Heart right ventricle (tissue), 16 donors: Measurements from ENCODE around the gene CYP2A6. TPM values are rescaled to one million over a fixed set of nuclear protein-coding genes. Genes with fewer than 3 reads are reported as not detected.
A peak's percentile ranks its signal among the peaks of the same experiment; 100 is the strongest.

Source experiments
- ATAC-seq, 8 donors: fragments of 200-7000 bp; cut with Tn5 transposase; one replicate each; pipeline ENCODE4 v1.9.1; 2020; ENCODE audit warnings: mild to moderate bottlenecking in 8 of 8, moderate library complexity in 8 of 8, moderate number of reproducible peaks in 1 of 8
- DNase-seq, 2 donors: peaks; one replicate each; pipeline ENCODE4 v3.0.0-alpha.2; 2020
- H3K27ac ChIP-seq, 10 donors: fragments of 200-600 bp; sonication (generic) in 2 of 10; one replicate each; pipeline versions ENCODE4 v1.5.0 to v1.8.0; 2020 to 2022; ENCODE audit warnings: mild to moderate bottlenecking in 3 of 10
- H3K27me3 ChIP-seq, 7 donors: fragments of 200-600 bp; one replicate each; pipeline ENCODE4 v1.8.0; 2021 to 2022; ENCODE audit warnings: mild to moderate bottlenecking in 2 of 7
- H3K36me3 ChIP-seq, 9 donors: fragments of 200-600 bp; sonication (generic) in 1 of 9; one replicate each; pipeline versions ENCODE4 v1.5.0 to v1.8.0; 2020 to 2022; ENCODE audit warnings: mild to moderate bottlenecking in 2 of 9
- H3K4me1 ChIP-seq, 9 donors: fragments of 200-600 bp; sonication (generic) in 1 of 9; one replicate each; pipeline versions ENCODE4 v1.5.0 to v1.8.0; 2020 to 2022; ENCODE audit warnings: mild to moderate bottlenecking in 4 of 9
- H3K4me3 ChIP-seq, 10 donors: fragments of 200-600 bp; sonication (generic) in 2 of 10; one replicate each; pipeline versions ENCODE4 v1.5.0 to v1.8.0; 2020 to 2022; ENCODE audit warnings: mild to moderate bottlenecking in 7 of 10, moderate library complexity in 2 of 10
- H3K9me3 ChIP-seq, 11 donors: fragments of 200-600 bp in 10 of 11; sonication (generic) in 2 of 11; one replicate each; pipeline versions ENCODE4 v1.5.0 to v1.8.0; 2013 to 2022; ENCODE audit warnings: mild to moderate bottlenecking in 2 of 11, control low read depth in 1 of 11, moderate library complexity in 1 of 11
- CTCF ChIP-seq, 9 donors: fragments of 200-600 bp; sonication (generic) in 2 of 9; IDR thresholded peaks; one replicate each; pipeline versions ENCODE4 v1.5.0 to v1.8.0; 2021 to 2022; ENCODE audit warnings: antibody characterized with exemption in 9 of 9, mild to moderate bottlenecking in 5 of 9, moderate library complexity in 1 of 9
- WGBS, 2 donors: extraction: QIAGEN DNeasy Blood & Tissue Kit; methylation state at CpG; one replicate each; pipeline ENCODE4 v1.1.7; 2013; ENCODE audit warnings: inconsistent platforms in 1 of 2; 5-methylcytosine and 5-hydroxymethylcytosine counted together
- intact Hi-C, 10 donors: fragments of 100-400 bp; cut with DNase I; formaldehyde crosslinking; loops; one replicate each; pipeline versions ENCODE4 v1.11.1 to v1.14.2; 2022
- polyA plus RNA-seq, 2 donors: library from polyadenylated mRNA; stranded (reverse); fragments of 200-250 nt; gene quantifications; one replicate each; pipeline ENCODE4 v1.2.3, GENCODE V29; 2013
- total RNA-seq, 10 donors: library from RNA; stranded (reverse); fragmentation: NEBNext Ultra II Directional in 3 of 10; extraction: Animal tissue kit (Norgen Biotek cat#: 25700) in 3 of 10; gene quantifications; one replicate each; pipeline versions ENCODE4 v1.2.1 to v1.2.4, GENCODE V29; 2021 to 2023
- donor health status: Arrhythmogenic right ventricular cardiomyopathy.
- donor health status: ischemic (EF 13 %, LVEDD 7.1; RV severe dilation, severe dysfunction).
- donor health status: healthy with polysubstance abuse.
- donor health status: DM: no; HTN: yes; CAD: no.
- donor health status: DM: no; HTN: no; CAD: no.
- donor health status: ischemic (EF 25% LVEDD 6.9; RV normal size, moderate dysfunction).
- donor health status: ischemic (EF 25% LVEDD 5.7; RV mildly dilated, moderate dysfunction).
- donor health status: healthy.
- donor health status: DM: yes; HTN: yes; CAD: no.
- donor health status: Ischemic cardiomyopathy.
- donor health status: ischemic (EF 35%, LVEDD 5.7; RV mildly dilated, moderate dysfunction).
- donor health status: nonischemic (EF 11% LVEDD 7.7; RV severe dilation, severe dysfunction).
- donor health status: DM: yes; HTN: yes; CAD: no.
- donor health status: PGD.
- donor health status: ischemic (EF 29% LVEDD 5.4; RV normal size, mild dysfunction).
- donor health status: nonischemic (EF 23%, LVEDD 6.1; RV moderate dilation, normal function).

CYP2A6 gene
- total and polyA plus RNA-seq, 12 donors: not detected

GRCh38 chr19:40797963-40798682 lies 52.1 kb downstream of the CYP2A6 start:
- WGBS, 2 donors: 12% methylated on average over 28 of the region's 28 CpGs
- TF ChIP-seq CTCF (IDR thresholded peaks at IDR 0.05): peak in 8 of 9 donors; percentile 8 to 64 (median 42)
- peak; percentile 63 to 69 for DNase-seq
- peaks cover 19 to 45% (median 39%) of the 10 kb centered on the region in 9 donors for H3K4me1 ChIP-seq
- H3K27me3 ChIP-seq: no peaks in the 10 kb centered on the region
- H3K4me3 ChIP-seq: peak overlapping the region; percentile 11 to 97 (median 83)
- peak; percentile 5 to 58 (median 34) for ATAC-seq
- intact Hi-C loops: loop anchor here in 5 of 10 donors (1.0 to 10.0 kb wide), 8 partner anchors 19 to 83 kb away; partner anchors contain the start of genes RAB4B (in 5 of the 5), ACTMAP (in 4 of the 5), COQ8B (in 3 of the 5) and ITPKC (in 3 of the 5)
- peaks cover 0 to 39% (median 9%) of the 10 kb centered on the region in 9 donors for H3K36me3 ChIP-seq
- H3K9me3 ChIP-seq: no peaks in the 10 kb centered on the region
- peak overlapping the region; percentile 42 to 99 (median 96) for H3K27ac ChIP-seq

- H3K4me1 ChIP-seq: peaks cover 12 to 37% (median 32%) of the 10 kb centered on the region in 9 donors
- ATAC-seq: no peak
- no peaks in the 10 kb centered on the region for H3K9me3 ChIP-seq
- WGBS, 2 donors: 94 to 97% methylated on average over 14 of the region's 14 CpGs
- intact Hi-C loops: loop anchor here in 4 of 10 donors (1.0 to 10.0 kb wide), 4 partner anchors 19 to 83 kb away; partner anchors contain the start of genes COQ8B (in 2 of the 4), ITPKC (in 2 of the 4), ACTMAP (in 1 of the 4) and RAB4B (in 1 of the 4)
- H3K36me3 ChIP-seq: peaks cover 0 to 46% (median 9%) of the 10 kb centered on the region in 9 donors
- H3K4me3 ChIP-seq: peak overlapping the region in 3 of 10 donors; percentile 79 to 96 (median 93)
- H3K27ac ChIP-seq: peak overlapping the region in 9 of 10 donors; percentile 83 to 99 (median 97)
- DNase-seq: no peak
- H3K27me3 ChIP-seq: no peaks in the 10 kb centered on the region
- TF ChIP-seq CTCF (IDR thresholded peaks at IDR 0.05): no peak
These were observed 52.9 kb downstream of the CYP2A6 start for GRCh38 chr19:40797166-40797962.

Other genes starting within 250 kb of the CYP2A6 start
- 100 to 1,000 TPM; 139 to 263 (median 244) TPM for gene LTBP4, start 249.1 kb downstream of the CYP2A6 start, total RNA-seq
- gene LTBP4, start 249.1 kb downstream of the CYP2A6 start, polyA plus RNA-seq: 100 to 1,000 TPM; 114 to 191 TPM
- gene NUMBL, start 159.8 kb downstream of the CYP2A6 start, total RNA-seq: 10 to 100 TPM in 5 of 10 donors, 1 to 10 TPM in 5; 7.1 to 15.3 (median 10.0) TPM
- gene NUMBL, start 159.8 kb downstream of the CYP2A6 start, polyA plus RNA-seq: 10 to 100 TPM; 11.2 to 14.0 TPM
- gene COQ8B, start 133.6 kb downstream of the CYP2A6 start, total RNA-seq: 10 to 100 TPM; 17.9 to 34.3 (median 27.3) TPM
- 10 to 100 TPM; 26.3 to 34.4 TPM for gene COQ8B, start 133.6 kb downstream of the CYP2A6 start, polyA plus RNA-seq
- gene ITPKC, start 133.3 kb downstream of the CYP2A6 start, total RNA-seq: 10 to 100 TPM in 3 of 10 donors, 1 to 10 TPM in 7; 6.2 to 15.3 (median 9.1) TPM
- gene ITPKC, start 133.3 kb downstream of the CYP2A6 start, polyA plus RNA-seq: 10 to 100 TPM; 16.8 to 17.3 TPM
- 10 to 100 TPM in 2 of 10 donors, 1 to 10 TPM in 8; 5.3 to 11.4 (median 8.4) TPM for gene ACTMAP, start 100.0 kb downstream of the CYP2A6 start, total RNA-seq
- gene ACTMAP, start 100.0 kb downstream of the CYP2A6 start, polyA plus RNA-seq: 10 to 100 TPM in 1 of 2 donors, 1 to 10 TPM in 1; 3.6 to 12.8 TPM
- gene SNRPA, start 99.2 kb downstream of the CYP2A6 start, total RNA-seq: 10 to 100 TPM; 24.0 to 40.6 (median 34.4) TPM
- 10 to 100 TPM; 35.3 to 36.7 TPM for gene SNRPA, start 99.2 kb downstream of the CYP2A6 start, polyA plus RNA-seq
- 1 to 10 TPM in 3 of 10 donors, under 1 TPM in 2, not detected in 5; 0.63 to 1.7 (median 1.0) TPM for gene MIA, start 74.9 kb downstream of the CYP2A6 start, total RNA-seq
- 1 to 10 TPM; 2.0 to 2.4 TPM for gene MIA, start 74.9 kb downstream of the CYP2A6 start, polyA plus RNA-seq
- gene RAB4B, start 72.2 kb downstream of the CYP2A6 start, total RNA-seq: 10 to 100 TPM; 11.0 to 25.2 (median 13.5) TPM
- 10 to 100 TPM; 26.8 to 62.5 TPM for gene RAB4B, start 72.2 kb downstream of the CYP2A6 start, polyA plus RNA-seq
- gene EGLN2, start 51.3 kb downstream of the CYP2A6 start, total RNA-seq: 10 to 100 TPM; 31.8 to 78.3 (median 42.8) TPM
- 10 to 100 TPM; 75.3 to 78.6 TPM for gene EGLN2, start 51.3 kb downstream of the CYP2A6 start, polyA plus RNA-seq
- gene CYP2A7, start 31.8 kb upstream of the CYP2A6 start, total RNA-seq: not detected
- not detected for gene CYP2A7, start 31.8 kb upstream of the CYP2A6 start, polyA plus RNA-seq
- not detected for gene CYP2B6, start 140.8 kb upstream of the CYP2A6 start, total RNA-seq
- not detected for gene CYP2B6, start 140.8 kb upstream of the CYP2A6 start, polyA plus RNA-seq
- not detected for gene CYP2A13, start 238.0 kb upstream of the CYP2A6 start, total RNA-seq
- not detected for gene CYP2A13, start 238.0 kb upstream of the CYP2A6 start, polyA plus RNA-seq